ENCODE results near the gene SOD3. TPM values are rescaled to one million over a fixed set of nuclear protein-coding genes. Genes with fewer than 3 reads are reported as not detected.

SOD3 gene
- total and polyA plus RNA-seq, 9 of the 15 experiments (the other 6 are each of a cell fraction or from before 2014, with no cell fraction given) = 0.10 to 0.31 (median 0.24) TPM; not detected in 6

DNA sequence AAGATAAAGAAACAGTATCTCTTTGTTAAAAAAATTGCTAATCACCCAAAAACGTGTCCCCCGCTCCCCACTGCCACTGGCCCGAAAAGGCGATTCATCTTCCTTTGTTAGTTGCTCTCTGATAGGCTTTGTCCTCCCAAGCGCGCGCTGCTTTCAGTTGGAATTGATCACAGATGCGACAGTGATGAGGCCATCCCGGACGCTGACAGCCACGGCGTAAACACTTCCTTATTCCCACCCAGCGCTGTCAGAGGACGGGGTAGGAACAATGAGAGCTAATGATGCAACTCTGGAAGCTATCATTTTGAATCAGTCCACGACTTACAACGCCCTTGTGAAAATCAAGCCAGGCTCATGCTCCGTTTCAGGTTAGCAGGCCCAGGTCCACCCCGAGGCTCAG, 21.4 kb downstream of the SOD3 start:
- Histone ChIP-seq H3K9me3 (replicated peaks; ENCODE audit: control insufficient read depth, insufficient read depth, low read depth, low read length) (no peaks in the 10 kb centered on the region), H3K4me3 (no peak overlapping the region), H3K79me2 (ENCODE audit: control insufficient read depth, insufficient read depth, low read length) (no peaks in the 10 kb centered on the region), H3K9ac (ENCODE audit: insufficient read depth in 1 of 2, low read depth in 2 of 2, low read length in 2 of 2) (no peak overlapping the region), H4K20me1 (replicated peaks; ENCODE audit: control insufficient read depth, insufficient read depth, low read length) (no peaks in the 10 kb centered on the region), H3K27ac (ENCODE audit: extremely low read depth, low read depth, low read length) (no peak overlapping the region), H3K4me1 (replicated peaks in 1 of 2; ENCODE audit: control insufficient read depth in 2 of 2, insufficient read depth in 2 of 2, low read length in 2 of 2) (no peaks in the 10 kb centered on the region), H3K4me2 (ENCODE audit: insufficient read depth, low read length) (peak overlapping the region; percentile 15; the same call in 1 of the 2 replicates), H2AFZ (ENCODE audit: low read depth, low read length) (peak overlapping the region; percentile 51; the same call in 1 of the 2 replicates), H3K9me1 (ENCODE audit: control insufficient read depth, insufficient read depth, low read length) (no peaks in the 10 kb centered on the region), H3K27me3 (ENCODE audit: control insufficient read depth in 2 of 2, insufficient read depth in 2 of 2, low read length in 2 of 2) (0 out of 5 replicates have a peak, but pooled peaks cover 0 to 5% of the 10 kb centered on the region in 2 experiments), H3K36me3 (ENCODE audit: control insufficient read depth, insufficient read depth, low read length) (no peaks in the 10 kb centered on the region)
- ATAC-seq = peak; percentile 45
- WGBS (ENCODE audit: insufficient coverage, low coverage, missing lambda C conversion rate) = 4% methylated on average over 18 of the region's 18 CpGs
- CTCF ChIA-PET (ENCODE audit: low intra/inter-chr PET ratio) = no interaction called here
- FAIRE-seq = no peak
- POLR2A ChIA-PET = no interaction called here
- no TSS peak for BruUV-seq (replicated peaks)
- intact Hi-C loops (cut with micrococcal nuclease) (no loop called here), in situ Hi-C loops (cut with MboI) (no loop called here)
- no peak for DNase-seq (ENCODE audit: extremely low read depth in 1 of 4, low spot score in 3 of 4)
- TF ChIP-seq SPI1 (IDR thresholded peaks at IDR 0.05; ENCODE audit: borderline replicate concordance, low read depth, low read length) = 0 out of 2 replicates have a peak, but pooled peaks have one; percentile 25
- no peak for TF ChIP-seq SAP30 (IDR thresholded peaks at IDR 0.05; ENCODE audit: borderline replicate concordance, insufficient read depth, low read depth, low read length, poor library complexity, severe bottlenecking)
- TF ChIP-seq ARID4B (CRISPR knock-in tag; IDR thresholded peaks at IDR 0.05) = no peak
- TF ChIP-seq TAF1 (IDR thresholded peaks at IDR 0.05; ENCODE audit: control insufficient read depth, extremely low read depth, insufficient read depth, low read length, severe bottlenecking) = no peak
- TF ChIP-seq CAMTA2 (CRISPR knock-in tag; conservative IDR thresholded peaks at IDR 0.05) = no peak
- TF ChIP-seq, protein P1, sequence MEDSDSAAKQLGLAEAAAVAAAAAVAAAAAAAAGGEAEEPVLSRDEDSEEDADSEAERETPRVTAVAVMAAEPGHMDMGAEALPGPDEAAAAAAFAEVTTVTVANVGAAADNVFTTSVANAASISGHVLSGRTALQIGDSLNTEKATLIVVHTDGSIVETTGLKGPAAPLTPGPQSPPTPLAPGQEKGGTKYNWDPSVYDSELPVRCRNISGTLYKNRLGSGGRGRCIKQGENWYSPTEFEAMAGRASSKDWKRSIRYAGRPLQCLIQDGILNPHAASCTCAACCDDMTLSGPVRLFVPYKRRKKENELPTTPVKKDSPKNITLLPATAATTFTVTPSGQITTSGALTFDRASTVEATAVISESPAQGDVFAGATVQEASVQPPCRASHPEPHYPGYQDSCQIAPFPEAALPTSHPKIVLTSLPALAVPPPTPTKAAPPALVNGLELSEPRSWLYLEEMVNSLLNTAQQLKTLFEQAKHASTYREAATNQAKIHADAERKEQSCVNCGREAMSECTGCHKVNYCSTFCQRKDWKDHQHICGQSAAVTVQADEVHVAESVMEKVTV (CRISPR knock-in tag; IDR thresholded peaks at IDR 0.05) = no peak
- TF ChIP-seq DIDO1 (tag; IDR thresholded peaks at IDR 0.05; ENCODE audit: low read depth) = no peak
- no peak for TF ChIP-seq PCBP2 (IDR thresholded peaks at IDR 0.05; ENCODE audit: low read depth, low read length, poor library complexity, severe bottlenecking)
- no peak for TF ChIP-seq ETV5 (CRISPR knock-in tag; IDR thresholded peaks at IDR 0.05; ENCODE audit: low read depth)
- peak; percentile 13 for TF ChIP-seq MEIS2 (IDR thresholded peaks at IDR 0.05; ENCODE audit: partially characterized antibody)
- TF ChIP-seq TAF7 (tag; IDR thresholded peaks at IDR 0.05) = no peak
- TF ChIP-seq KDM1A (IDR thresholded peaks at IDR 0.05) = no peak
- TF ChIP-seq KAT8 (IDR thresholded peaks at IDR 0.05; ENCODE audit: low read depth) = no peak
- no peak for TF ChIP-seq FOS (IDR thresholded peaks at IDR 0.05; ENCODE audit: extremely low read depth, insufficient read length)
- peak; percentile 34; the same call in 1 of the 2 replicates for TF ChIP-seq ATF3 (IDR thresholded peaks at IDR 0.05)
- no peak for TF ChIP-seq ATF3 (CRISPR knock-in tag; conservative IDR thresholded peaks at IDR 0.05)

Data from K562 (cell line).